Measurements from ENCODE around the gene COQ6. TPM values are rescaled to one million over a fixed set of nuclear protein-coding genes. Genes with fewer than 3 reads are reported as not detected.

Gene COQ6
- total and polyA plus RNA-seq, 8 donors, result 17.8 to 38.0 (median 31.2) TPM

GRCh38 chr14:73955674-73956073 lies 5.6 kb downstream of the COQ6 start:
- peaks cover 5 to 6% of the 10 kb centered on the region in 2 donors for H3K4me1 ChIP-seq
- H3K36me3 ChIP-seq, result peaks cover 0 to 72% of the 10 kb centered on the region in 2 donors
- no peaks in the 10 kb centered on the region for H3K9me3 ChIP-seq
- no peak overlapping the region for H3K27ac ChIP-seq
- H3K27me3 ChIP-seq, result no peaks in the 10 kb centered on the region
- DNase-seq (no peak), ATAC-seq (no peak)
- intact Hi-C loops (cut with DNase I), result no loop called here
- TF ChIP-seq, protein P1, sequence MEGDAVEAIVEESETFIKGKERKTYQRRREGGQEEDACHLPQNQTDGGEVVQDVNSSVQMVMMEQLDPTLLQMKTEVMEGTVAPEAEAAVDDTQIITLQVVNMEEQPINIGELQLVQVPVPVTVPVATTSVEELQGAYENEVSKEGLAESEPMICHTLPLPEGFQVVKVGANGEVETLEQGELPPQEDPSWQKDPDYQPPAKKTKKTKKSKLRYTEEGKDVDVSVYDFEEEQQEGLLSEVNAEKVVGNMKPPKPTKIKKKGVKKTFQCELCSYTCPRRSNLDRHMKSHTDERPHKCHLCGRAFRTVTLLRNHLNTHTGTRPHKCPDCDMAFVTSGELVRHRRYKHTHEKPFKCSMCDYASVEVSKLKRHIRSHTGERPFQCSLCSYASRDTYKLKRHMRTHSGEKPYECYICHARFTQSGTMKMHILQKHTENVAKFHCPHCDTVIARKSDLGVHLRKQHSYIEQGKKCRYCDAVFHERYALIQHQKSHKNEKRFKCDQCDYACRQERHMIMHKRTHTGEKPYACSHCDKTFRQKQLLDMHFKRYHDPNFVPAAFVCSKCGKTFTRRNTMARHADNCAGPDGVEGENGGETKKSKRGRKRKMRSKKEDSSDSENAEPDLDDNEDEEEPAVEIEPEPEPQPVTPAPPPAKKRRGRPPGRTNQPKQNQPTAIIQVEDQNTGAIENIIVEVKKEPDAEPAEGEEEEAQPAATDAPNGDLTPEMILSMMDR (IDR thresholded peaks at IDR 0.05), result no peak
- H3K4me3 ChIP-seq, result no peak overlapping the region

DNA sequence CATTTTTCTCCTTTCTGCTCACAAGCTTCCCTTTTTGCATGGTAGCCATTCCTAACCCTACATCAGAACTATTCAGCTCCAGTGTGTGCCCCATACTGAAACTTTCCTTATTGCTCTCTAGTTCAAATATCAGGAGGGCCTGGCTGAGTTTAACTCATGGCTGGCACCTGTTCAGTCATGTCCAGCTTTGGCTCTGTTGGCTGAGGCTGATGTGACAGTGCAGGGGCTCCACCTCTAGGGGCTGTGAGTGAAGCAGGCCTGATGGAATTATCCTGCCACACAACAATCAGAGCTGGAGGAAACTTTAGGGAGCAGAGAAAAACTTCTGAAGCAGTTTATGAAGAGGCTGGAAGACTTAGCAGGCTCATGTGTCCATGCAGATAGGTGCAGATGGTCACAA lies 8.5 kb downstream of the COQ6 start:
- DNase-seq (no peak), ATAC-seq (no peak)
- Histone ChIP-seq H3K27ac (no peak overlapping the region), H3K27me3 (no peaks in the 10 kb centered on the region), H3K4me1 (no peaks in the 10 kb centered on the region), H3K36me3 (peaks cover 0 to 98% of the 10 kb centered on the region in 2 donors), H3K9me3 (no peaks in the 10 kb centered on the region), H3K4me3 (no peak overlapping the region)
- TF ChIP-seq, protein P1 (IDR thresholded peaks at IDR 0.05), result no peak
- intact Hi-C loops (cut with DNase I), result no loop called here

- TF ChIP-seq, protein P1 (IDR thresholded peaks at IDR 0.05), result no peak
- no peak overlapping the region for H3K27ac ChIP-seq
Observed at GRCh38 chr14:73961192-73961591, 11.1 kb downstream of the COQ6 start.

GRCh38 chr14:73965216-73965615 lies 15.1 kb downstream of the COQ6 start:
- no peaks in the 10 kb centered on the region for H3K27me3 ChIP-seq
- no peak overlapping the region for H3K27ac ChIP-seq
- ATAC-seq, result no peak
- H3K4me3 ChIP-seq, result no peak overlapping the region
- peaks cover 0 to 81% of the 10 kb centered on the region in 2 donors for H3K36me3 ChIP-seq
- intact Hi-C loops (cut with DNase I), result no loop called here
- no peak for DNase-seq
- TF ChIP-seq, protein P1 (IDR thresholded peaks at IDR 0.05), result no peak
- no peaks in the 10 kb centered on the region for H3K4me1 ChIP-seq
- H3K9me3 ChIP-seq, result no peaks in the 10 kb centered on the region

More at GRCh38 chr14:73961192-73961591, 11.1 kb downstream of the COQ6 start:
- Histone ChIP-seq H3K27me3 (no peaks in the 10 kb centered on the region), H3K4me3 (no peak overlapping the region), H3K36me3 (peaks cover 0 to 85% of the 10 kb centered on the region in 2 donors), H3K4me1 (no peaks in the 10 kb centered on the region), H3K9me3 (no peaks in the 10 kb centered on the region)
- no peak for ATAC-seq
- intact Hi-C loops (cut with DNase I), result no loop called here
- no peak for DNase-seq

GRCh38 chr14:73968885-73969284 lies 18.8 kb downstream of the COQ6 start:
- Histone ChIP-seq H3K4me1 (no peaks in the 10 kb centered on the region), H3K4me3 (no peak overlapping the region), H3K9me3 (no peaks in the 10 kb centered on the region), H3K27me3 (no peaks in the 10 kb centered on the region), H3K36me3 (peaks cover 0 to 77% of the 10 kb centered on the region in 2 donors), H3K27ac (no peak overlapping the region)
- TF ChIP-seq, protein P1 (IDR thresholded peaks at IDR 0.05), result no peak
- no peak for ATAC-seq
- intact Hi-C loops (cut with DNase I), result no loop called here
- no peak for DNase-seq
